ENCODE results near the gene ASPA.

DNA sequence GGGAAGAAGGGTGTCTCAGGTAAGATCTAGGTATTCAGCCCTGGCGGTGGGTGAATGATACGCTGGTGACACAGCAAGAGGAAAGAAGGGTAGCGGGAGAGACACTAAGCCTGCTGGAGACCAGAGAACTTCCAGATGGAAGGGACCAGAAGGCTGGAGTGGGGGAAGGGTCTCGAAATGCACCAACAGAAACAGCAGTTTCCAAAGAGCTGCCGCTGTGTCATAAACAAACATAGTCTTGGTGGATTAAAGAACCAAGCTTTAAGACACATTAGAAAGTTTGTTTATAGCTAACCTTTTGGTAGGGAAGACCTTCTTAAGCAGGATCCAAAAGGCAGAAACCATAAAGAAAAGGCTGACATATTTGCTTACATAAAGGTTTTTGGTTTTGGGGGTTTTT is 60.9 kb downstream of the ASPA start:
- TF ChIP-seq EZH2 (IDR thresholded peaks at IDR 0.05) (no peak), POLR2AphosphoS5 (IDR thresholded peaks at IDR 0.05; ENCODE audit: borderline replicate concordance, low read depth, low read length) (no peak)

All from SK-N-MC (cell line).